ENCODE data around the gene POLR3H.

GRCh38 chr22:41498303-41498835 is 45.9 kb downstream of the POLR3H start:
- TF ChIP-seq CTCF (IDR thresholded peaks at IDR 0.05; ENCODE audit: low read length): no peak
- TF ChIP-seq EZH2phosphoT487 (IDR thresholded peaks at IDR 0.05; ENCODE audit: low read length): no peak
